Colon (tissue), 2 donors: Measurements from ENCODE around the gene VGLL4.
"Not testable (repeated sequence)": the region's sequence is repeated elsewhere in the genome, so short reads cannot be mapped to it uniquely, and the experiment has no call there.

ENCODE experiments used
- FAIRE-seq: peaks from 2 replicates; lab custom pipeline; 2012; peaks lifted over from hg19 to GRCh38; lab: Jason Lieb, UNC
- donor health status: control.
- donor health status: control.

VGLL4 gene

GRCh38 chr3:11643605-11644087 is at the start of gene VGLL4:
Gene VGLL4, minus strand, starts transcription at chr3:11643915. Its CDS starts 397 bp downstream, at chr3:11643518.
- FAIRE-seq = no peak

- FAIRE-seq = no peak
These were observed 48.8 kb upstream of the VGLL4 start for GRCh38 chr3:11692532-11692813.

GRCh38 chr3:11691767-11692531 is 48.2 kb upstream of the VGLL4 start:
- FAIRE-seq = no peak

- no peak for FAIRE-seq
These were observed 47.4 kb upstream of the VGLL4 start for GRCh38 chr3:11690863-11691766.

- FAIRE-seq = no peak
These were observed 46.0 kb upstream of the VGLL4 start for GRCh38 chr3:11689749-11690148.

- not testable (repeated sequence) for FAIRE-seq
These were observed 41.3 kb upstream of the VGLL4 start for GRCh38 chr3:11684980-11685379.

- FAIRE-seq = no peak
These were observed 36.8 kb upstream of the VGLL4 start for GRCh38 chr3:11680509-11680908.

GRCh38 chr3:11679964-11680363 is 36.2 kb upstream of the VGLL4 start:
- FAIRE-seq = no peak

- FAIRE-seq = no peak
These were observed 28.6 kb upstream of the VGLL4 start for GRCh38 chr3:11672363-11672762.

- FAIRE-seq = no peak
These were observed 28.0 kb upstream of the VGLL4 start for GRCh38 chr3:11671648-11672100.

GRCh38 chr3:11668243-11669235 is 24.8 kb upstream of the VGLL4 start:
- FAIRE-seq = no peak

GRCh38 chr3:11665331-11665730 is 21.6 kb upstream of the VGLL4 start:
- no peak for FAIRE-seq

- FAIRE-seq = no peak
These were observed 18.8 kb upstream of the VGLL4 start for GRCh38 chr3:11662392-11662990.

GRCh38 chr3:11661827-11662226 is 18.1 kb upstream of the VGLL4 start:
- no peak for FAIRE-seq

GRCh38 chr3:11661052-11661656 is 17.4 kb upstream of the VGLL4 start:
- FAIRE-seq = no peak

GRCh38 chr3:11660242-11660641 is 16.5 kb upstream of the VGLL4 start:
- FAIRE-seq = no peak

GRCh38 chr3:11658180-11658579 is 14.5 kb upstream of the VGLL4 start:
- no peak for FAIRE-seq

GRCh38 chr3:11655196-11655928 is 11.6 kb upstream of the VGLL4 start:
- FAIRE-seq = no peak

GRCh38 chr3:11654166-11654565 is 10.5 kb upstream of the VGLL4 start:
- no peak for FAIRE-seq

GRCh38 chr3:11653298-11654055 is 9.8 kb upstream of the VGLL4 start:
- no peak for FAIRE-seq
